ENCODE results near the gene MAOA.
A peak's percentile ranks its signal among the peaks of the same experiment; 100 is the strongest.

DNA sequence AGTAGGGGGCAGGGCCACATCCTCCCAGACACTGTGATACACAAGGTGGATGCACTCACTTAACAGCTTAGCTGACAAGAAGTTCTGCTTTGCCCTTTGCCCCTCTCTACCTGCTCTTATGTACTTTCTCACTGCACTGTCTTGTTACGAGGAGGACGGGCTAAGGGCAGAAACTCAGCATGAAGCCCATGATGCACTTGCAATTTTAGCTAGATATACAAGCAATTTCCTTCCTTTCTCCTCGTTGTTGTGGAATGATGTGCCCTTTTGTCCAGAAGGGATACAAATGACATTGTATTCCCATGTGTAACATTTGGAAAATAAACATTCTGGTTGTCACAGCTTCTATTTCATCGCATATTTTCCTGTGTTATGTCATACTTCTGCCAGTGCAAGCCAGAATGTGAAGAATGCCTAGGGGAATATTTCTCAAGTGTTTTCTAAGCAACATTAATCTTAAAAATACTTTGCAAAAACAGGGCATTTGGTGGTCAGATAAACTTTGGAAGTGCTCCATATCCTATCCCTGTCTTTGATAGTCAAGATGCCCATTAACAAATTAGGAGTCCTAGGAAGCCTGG is 47.2 kb downstream of the MAOA start:
- TF ChIP-seq, protein P1, sequence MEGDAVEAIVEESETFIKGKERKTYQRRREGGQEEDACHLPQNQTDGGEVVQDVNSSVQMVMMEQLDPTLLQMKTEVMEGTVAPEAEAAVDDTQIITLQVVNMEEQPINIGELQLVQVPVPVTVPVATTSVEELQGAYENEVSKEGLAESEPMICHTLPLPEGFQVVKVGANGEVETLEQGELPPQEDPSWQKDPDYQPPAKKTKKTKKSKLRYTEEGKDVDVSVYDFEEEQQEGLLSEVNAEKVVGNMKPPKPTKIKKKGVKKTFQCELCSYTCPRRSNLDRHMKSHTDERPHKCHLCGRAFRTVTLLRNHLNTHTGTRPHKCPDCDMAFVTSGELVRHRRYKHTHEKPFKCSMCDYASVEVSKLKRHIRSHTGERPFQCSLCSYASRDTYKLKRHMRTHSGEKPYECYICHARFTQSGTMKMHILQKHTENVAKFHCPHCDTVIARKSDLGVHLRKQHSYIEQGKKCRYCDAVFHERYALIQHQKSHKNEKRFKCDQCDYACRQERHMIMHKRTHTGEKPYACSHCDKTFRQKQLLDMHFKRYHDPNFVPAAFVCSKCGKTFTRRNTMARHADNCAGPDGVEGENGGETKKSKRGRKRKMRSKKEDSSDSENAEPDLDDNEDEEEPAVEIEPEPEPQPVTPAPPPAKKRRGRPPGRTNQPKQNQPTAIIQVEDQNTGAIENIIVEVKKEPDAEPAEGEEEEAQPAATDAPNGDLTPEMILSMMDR (IDR thresholded peaks at IDR 0.05; ENCODE audit: poor library complexity, severe bottlenecking): no peak
- TF ChIP-seq, protein P2, sequence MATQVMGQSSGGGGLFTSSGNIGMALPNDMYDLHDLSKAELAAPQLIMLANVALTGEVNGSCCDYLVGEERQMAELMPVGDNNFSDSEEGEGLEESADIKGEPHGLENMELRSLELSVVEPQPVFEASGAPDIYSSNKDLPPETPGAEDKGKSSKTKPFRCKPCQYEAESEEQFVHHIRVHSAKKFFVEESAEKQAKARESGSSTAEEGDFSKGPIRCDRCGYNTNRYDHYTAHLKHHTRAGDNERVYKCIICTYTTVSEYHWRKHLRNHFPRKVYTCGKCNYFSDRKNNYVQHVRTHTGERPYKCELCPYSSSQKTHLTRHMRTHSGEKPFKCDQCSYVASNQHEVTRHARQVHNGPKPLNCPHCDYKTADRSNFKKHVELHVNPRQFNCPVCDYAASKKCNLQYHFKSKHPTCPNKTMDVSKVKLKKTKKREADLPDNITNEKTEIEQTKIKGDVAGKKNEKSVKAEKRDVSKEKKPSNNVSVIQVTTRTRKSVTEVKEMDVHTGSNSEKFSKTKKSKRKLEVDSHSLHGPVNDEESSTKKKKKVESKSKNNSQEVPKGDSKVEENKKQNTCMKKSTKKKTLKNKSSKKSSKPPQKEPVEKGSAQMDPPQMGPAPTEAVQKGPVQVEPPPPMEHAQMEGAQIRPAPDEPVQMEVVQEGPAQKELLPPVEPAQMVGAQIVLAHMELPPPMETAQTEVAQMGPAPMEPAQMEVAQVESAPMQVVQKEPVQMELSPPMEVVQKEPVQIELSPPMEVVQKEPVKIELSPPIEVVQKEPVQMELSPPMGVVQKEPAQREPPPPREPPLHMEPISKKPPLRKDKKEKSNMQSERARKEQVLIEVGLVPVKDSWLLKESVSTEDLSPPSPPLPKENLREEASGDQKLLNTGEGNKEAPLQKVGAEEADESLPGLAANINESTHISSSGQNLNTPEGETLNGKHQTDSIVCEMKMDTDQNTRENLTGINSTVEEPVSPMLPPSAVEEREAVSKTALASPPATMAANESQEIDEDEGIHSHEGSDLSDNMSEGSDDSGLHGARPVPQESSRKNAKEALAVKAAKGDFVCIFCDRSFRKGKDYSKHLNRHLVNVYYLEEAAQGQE (IDR thresholded peaks at IDR 0.05; ENCODE audit: borderline replicate concordance): peak; percentile 29
